SKM-1 treated with dmso at 0.1 percent for 144 hours (cell line): ENCODE measurements around the gene TTC33.
"Not testable (repeated sequence)": the region's sequence is repeated elsewhere in the genome, so short reads cannot be mapped to it uniquely, and the experiment has no call there.

Source experiments
- DNase-seq: peaks from one replicate; lab custom pipeline; 2025; ENCODE audit not compliant: unreplicated experiment; lab: John Stamatoyannopoulos, UW

Gene TTC33

GRCh38 chr5:40575921-40576320 lies 179.8 kb downstream of the TTC33 start:
- no peak for DNase-seq

- no peak for DNase-seq
These were observed 180.3 kb downstream of the TTC33 start for GRCh38 chr5:40575411-40575810.

DNA sequence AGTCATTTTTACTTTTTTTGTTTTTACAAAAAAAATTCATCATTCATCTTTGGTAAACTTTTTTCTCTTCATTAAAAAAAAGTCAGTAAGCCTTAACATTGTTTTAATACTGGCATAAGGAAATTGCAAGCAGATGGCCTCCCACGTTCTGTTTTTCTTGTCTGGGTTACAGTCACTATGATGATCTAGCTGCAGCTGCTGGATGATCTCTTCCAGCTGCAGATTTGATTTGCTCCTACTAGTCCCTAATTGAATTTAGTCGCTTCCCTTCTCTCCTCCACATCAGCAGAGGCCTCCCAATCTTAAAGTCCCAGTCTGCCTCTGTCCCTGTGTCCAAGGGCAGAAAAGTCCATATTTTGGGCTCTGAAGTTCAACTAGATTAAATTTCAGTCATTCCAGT lies 182.8 kb downstream of the TTC33 start:
- DNase-seq: no peak

DNA sequence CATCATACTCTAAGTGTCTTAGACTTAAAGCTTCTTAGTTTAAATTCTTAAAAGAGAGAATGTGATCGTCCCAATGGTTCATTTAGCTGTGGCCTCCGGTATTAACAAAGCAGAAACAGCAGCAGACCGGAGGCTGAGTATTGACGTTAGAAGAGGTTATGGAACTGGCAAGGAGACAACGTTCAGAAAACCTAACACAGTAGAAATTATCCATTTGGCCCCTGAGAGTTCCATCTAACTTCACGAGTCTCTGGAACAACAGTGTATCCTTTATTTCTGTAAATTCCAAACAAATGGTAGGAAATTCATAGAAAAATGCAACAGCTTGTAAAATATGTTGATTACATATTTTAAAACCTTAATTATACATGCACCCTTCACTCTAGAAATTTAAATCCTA lies 183.4 kb downstream of the TTC33 start:
- no peak for DNase-seq

- no peak for DNase-seq
These were observed 184.0 kb downstream of the TTC33 start for GRCh38 chr5:40571729-40572128.

DNA sequence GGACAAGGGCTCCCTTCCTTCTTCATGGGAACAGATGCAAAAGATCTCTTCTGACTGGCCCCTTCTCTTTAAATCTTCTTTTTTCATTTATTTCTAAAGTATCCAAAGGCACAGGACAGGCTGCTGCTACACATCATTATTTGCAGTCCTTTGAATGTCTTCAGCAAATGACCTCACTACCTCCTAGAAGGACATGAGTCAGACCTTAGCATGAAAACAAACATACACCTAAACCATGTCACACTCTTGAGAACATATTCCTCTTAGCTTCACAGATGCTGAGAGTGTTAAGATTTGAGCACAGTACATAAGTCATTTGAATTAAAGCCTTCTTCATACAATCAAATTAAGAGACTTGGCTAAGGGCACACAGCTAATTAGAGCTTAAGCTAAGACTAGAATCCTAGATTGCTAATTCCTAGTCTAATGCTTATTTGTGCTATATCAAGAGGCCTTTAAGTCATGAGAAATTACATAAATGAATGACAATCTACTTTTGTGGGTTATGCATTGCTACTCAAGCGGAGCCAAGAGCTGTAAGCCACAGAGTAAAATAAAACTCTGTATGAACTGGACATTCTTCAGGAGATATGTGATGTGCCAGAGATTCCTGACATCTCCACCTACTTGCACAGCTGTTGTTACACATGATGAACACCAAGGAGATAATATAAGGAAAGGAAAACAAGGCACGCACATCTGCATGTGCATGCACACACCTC lies 185.2 kb downstream of the TTC33 start:
- no peak for DNase-seq

DNA sequence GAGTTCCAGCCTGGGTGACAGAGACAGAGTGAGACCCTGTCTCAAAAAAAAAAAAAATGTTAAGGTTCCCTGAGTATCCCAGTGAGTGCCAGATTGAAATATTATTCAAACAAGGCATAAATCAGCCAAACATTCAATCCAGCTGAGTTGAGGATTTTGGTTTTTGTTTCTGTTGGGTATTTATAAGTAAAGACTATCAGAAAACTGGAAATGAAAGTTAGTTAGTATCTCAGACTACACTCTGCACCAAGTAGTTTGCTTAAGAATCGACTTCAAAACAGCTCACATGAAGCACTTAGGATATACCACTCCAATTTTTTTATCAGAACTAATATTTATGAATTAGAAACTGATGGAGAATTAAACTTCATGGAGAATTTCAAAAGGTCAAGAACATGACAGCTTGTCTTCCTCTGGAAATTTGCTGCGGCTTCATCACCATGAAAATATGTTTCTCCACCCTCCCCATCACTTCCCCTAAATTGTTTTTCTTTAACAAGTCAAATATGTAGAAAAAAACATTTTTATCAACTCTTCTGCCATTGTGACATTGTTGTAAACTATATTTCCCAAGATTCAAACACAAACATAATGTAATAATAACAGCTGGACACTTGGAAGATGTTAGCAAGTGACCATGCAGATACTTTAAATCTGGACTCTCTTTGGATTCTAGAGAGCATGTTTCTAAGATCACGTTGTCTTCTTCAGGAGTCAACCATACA lies 186.1 kb downstream of the TTC33 start:
- no peak for DNase-seq

DNA sequence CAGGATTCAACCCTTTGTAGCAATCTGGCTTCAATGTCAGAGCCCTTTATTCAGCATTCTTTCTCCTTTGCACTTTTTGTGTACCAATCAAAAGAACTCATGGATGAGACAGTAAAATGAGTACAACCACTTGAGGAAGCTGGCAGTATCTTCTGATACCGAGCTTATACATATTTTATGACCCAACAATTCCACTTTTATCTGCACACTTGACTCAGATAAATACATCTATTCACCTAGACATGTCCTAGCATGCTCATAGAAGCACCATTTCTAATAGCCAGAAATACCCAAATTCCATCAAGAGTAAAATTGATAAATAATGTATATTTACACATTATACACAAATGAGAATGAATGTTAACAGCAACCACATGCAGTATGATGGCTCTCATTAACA lies 187.2 kb downstream of the TTC33 start:
- no peak for DNase-seq

DNA sequence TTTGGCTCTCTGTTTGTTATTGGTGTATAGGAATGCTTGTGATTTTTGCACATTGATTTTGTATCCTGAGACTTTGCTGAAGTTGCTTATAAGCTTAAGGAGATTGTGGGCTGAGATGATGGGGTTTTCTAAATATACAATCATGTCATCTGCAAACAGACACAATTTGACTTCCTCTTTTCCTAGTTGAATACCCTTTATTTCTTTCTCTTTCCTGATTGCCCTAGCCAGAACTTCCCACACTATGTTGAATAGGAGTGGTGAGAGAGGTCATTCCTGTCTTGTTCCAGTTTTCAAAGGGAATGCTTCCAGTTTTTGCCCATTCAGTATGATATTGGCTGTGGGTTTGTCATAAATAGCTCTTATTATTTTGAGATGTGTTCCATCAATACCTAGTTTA lies 192.6 kb downstream of the TTC33 start:
- not testable (repeated sequence) for DNase-seq

GRCh38 chr5:40560474-40561110 lies 195.2 kb downstream of the TTC33 start:
- DNase-seq: no peak

DNA sequence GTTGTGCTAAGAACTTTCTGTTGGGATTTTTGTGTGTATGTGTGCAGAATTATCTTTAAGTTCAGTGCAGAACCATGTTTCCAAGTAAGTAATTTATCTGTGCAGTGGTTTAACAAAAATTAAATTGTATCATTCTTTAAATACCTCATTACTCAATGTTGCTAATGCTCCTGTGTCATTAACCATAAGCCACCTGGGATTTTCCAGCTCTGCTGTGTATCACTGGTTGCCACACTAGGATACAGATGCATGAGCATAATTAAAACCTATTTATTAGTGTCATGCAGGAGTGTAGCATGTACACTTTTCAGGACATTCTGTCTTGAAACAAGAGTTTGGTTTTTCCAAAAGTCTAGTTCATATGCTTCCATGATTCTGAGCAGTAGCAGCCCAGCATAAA lies 196.5 kb downstream of the TTC33 start:
- no peak for DNase-seq

DNA sequence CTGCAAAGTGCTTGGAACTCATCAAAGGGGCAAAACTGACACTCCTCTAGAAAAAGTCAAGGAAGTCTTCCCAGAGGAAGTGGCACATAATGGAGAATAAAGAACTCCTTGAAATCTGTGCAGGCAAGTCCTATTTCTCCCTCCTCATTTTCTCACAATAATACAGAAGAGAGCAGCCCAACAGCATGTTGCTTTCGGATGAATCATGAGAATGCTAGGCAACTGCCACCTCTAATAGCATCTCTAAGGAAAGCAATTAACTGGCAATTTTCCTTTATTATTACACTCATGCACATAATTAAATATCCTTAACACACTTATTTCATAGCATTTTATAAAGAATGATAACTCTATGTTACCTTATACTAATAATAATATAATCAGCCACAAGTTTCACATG lies 198.3 kb downstream of the TTC33 start:
- DNase-seq: no peak

DNA sequence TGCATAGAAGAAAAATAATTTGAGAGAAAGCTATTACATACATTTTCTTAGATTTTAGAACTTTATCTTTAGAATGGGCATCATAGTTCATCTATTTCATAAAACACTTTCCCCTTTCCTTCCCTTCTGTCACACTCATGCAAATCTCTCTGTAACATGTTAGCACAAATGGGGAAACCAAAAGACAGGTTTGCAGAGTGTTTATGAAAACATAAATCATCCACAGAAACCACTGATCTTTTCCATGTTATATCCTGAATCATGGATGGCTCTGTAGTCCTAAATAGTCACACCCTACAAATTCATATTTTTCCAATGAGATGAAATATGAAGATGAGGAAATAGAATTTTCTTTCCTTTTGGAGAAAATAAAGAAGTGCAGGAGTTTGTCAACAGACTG lies 198.9 kb downstream of the TTC33 start:
- no peak for DNase-seq

DNA sequence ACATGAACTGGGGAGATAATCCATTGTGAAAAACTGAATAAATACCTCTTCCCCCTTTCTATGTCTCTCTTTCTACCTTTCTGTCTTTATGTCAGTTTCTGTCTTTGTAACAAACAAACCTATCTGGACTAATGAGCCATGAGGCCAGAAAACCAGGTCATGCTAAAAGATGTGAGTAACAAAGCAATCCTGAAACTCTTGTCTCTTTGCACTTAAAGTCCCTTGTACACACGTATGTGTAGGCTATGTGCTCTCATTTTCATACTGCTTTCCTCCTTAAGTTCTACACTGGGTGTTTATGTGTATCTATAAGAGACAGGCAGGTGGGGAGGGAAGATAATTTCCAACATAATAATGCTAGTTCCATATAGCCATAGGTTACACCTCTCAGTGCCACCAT lies 199.9 kb downstream of the TTC33 start:
- DNase-seq: no peak

- DNase-seq: no peak
These were observed 200.9 kb downstream of the TTC33 start for GRCh38 chr5:40554813-40555212.

GRCh38 chr5:40554054-40554453 lies 201.7 kb downstream of the TTC33 start:
- DNase-seq: no peak

GRCh38 chr5:40552981-40553380 lies 202.8 kb downstream of the TTC33 start:
- DNase-seq: no peak

GRCh38 chr5:40551496-40552491 lies 204.0 kb downstream of the TTC33 start:
- no peak for DNase-seq

GRCh38 chr5:40550481-40550880 lies 205.3 kb downstream of the TTC33 start:
- no peak for DNase-seq

DNA sequence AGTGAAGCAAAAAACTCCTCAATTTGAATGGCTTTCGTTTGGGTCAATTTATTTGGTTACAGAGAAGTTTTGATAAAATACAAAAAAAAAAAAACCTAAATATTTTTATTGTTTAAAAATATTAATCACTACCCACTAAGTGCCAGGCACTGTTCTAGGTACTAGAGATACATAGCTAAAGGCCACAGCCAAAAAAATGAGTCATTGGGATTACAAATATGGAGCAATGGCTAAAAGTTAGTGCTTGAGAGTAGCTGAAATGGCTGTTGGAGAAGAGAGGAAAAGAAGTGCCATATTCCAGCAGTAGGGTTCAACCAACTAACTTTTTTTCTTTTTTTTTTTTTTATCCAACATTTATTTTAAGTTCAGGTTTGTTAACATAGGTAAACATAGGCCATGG lies 206.1 kb downstream of the TTC33 start:
- DNase-seq: no peak

GRCh38 chr5:40547994-40548575 lies 207.7 kb downstream of the TTC33 start:
- DNase-seq: no peak
